ENCODE measurements around the gene MAPK6. TPM values are rescaled to one million over a fixed set of nuclear protein-coding genes. Genes with fewer than 3 reads are reported as not detected.

MAPK6 gene
- polyA plus RNA-seq (2012; ENCODE audit: insufficient read length, low read depth), result 47.4 TPM

DNA sequence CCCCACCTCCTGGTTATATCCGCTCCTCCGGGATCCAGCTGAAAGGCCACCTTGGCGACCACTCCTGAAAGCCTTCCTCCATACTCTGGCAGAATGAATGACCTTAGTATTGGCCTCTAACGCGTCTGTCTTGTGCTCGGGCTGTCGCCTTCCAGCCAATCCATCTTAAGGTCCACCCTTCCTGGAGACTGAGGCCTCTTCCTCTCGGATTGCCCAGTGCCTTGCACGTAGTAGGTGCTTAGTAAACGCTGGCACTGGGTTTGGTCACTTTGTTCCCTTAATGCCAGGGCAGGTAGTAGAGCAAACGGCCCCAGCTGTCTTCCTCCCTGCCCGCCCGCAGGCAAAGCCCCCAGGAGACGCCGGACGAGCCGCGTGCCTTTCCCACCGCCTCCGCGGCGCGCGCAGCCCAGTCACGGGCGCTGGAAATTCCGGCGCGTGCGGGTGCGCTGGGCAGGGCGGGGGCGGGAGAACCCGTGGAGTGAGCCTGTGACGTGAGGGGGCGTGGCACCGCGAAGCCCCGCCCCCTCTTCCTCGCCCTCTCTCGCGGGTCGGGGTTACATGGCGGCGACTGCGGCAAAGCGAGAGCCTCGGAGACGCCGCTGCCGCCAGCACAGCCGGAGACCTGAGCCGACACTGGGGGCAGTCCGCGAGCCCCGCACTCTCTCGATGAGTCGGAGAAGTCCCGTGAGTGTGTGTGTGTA is at the start of gene MAPK6:
Gene MAPK6 (plus strand): TSS at position 527 of the 701 bp plus-strand sequence. CDS start 27,242 bp downstream, outside the sequence.
- peak; percentile 89 for TF ChIP-seq FOXP2 (optimal IDR thresholded peaks at IDR 0.05; ENCODE audit: borderline replicate concordance, extremely low read depth, extremely low read length, insufficient read depth)
- peak; percentile 96 for TF ChIP-seq TAF1 (IDR thresholded peaks at IDR 0.05; ENCODE audit: borderline replicate concordance, insufficient read depth, low read length)
- peak; percentile 88 for TF ChIP-seq POLR2AphosphoS5 (IDR thresholded peaks at IDR 0.05; ENCODE audit: low read depth, low read length)
- TF ChIP-seq, protein P1, sequence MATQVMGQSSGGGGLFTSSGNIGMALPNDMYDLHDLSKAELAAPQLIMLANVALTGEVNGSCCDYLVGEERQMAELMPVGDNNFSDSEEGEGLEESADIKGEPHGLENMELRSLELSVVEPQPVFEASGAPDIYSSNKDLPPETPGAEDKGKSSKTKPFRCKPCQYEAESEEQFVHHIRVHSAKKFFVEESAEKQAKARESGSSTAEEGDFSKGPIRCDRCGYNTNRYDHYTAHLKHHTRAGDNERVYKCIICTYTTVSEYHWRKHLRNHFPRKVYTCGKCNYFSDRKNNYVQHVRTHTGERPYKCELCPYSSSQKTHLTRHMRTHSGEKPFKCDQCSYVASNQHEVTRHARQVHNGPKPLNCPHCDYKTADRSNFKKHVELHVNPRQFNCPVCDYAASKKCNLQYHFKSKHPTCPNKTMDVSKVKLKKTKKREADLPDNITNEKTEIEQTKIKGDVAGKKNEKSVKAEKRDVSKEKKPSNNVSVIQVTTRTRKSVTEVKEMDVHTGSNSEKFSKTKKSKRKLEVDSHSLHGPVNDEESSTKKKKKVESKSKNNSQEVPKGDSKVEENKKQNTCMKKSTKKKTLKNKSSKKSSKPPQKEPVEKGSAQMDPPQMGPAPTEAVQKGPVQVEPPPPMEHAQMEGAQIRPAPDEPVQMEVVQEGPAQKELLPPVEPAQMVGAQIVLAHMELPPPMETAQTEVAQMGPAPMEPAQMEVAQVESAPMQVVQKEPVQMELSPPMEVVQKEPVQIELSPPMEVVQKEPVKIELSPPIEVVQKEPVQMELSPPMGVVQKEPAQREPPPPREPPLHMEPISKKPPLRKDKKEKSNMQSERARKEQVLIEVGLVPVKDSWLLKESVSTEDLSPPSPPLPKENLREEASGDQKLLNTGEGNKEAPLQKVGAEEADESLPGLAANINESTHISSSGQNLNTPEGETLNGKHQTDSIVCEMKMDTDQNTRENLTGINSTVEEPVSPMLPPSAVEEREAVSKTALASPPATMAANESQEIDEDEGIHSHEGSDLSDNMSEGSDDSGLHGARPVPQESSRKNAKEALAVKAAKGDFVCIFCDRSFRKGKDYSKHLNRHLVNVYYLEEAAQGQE (IDR thresholded peaks at IDR 0.05; ENCODE audit: insufficient read depth in 1 of 2, low read depth in 2 of 2, low read length in 2 of 2), result peak in 1 of 2 experiments; percentile 69; a peak in 1 of 4 replicates
- no peak for TF ChIP-seq SIN3A (IDR thresholded peaks at IDR 0.05; ENCODE audit: borderline replicate concordance, insufficient read depth, low read length)

DNA sequence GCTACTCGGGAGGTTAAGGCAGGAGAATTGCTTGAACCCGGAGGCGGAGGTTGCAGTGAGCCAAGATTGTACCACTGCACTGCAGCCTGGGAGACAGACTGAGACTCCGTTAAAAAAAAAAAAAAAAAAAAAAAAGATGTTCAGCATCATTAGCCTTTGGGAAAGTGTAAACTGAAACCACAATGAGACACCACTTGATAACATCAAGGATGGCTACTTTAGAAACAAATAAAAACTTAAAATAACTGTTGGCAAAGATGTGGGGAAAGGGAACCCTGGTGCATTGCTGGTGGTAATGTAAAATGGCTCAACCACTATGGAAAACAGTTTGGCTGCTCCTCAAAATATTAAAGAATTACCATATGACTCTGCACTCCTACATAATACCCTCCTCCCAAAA is 49.3 kb upstream of the MAPK6 start:
- no peak for TF ChIP-seq TAF1 (IDR thresholded peaks at IDR 0.05; ENCODE audit: borderline replicate concordance, insufficient read depth, low read length)
- TF ChIP-seq, protein P1 (IDR thresholded peaks at IDR 0.05; ENCODE audit: insufficient read depth in 1 of 2, low read depth in 2 of 2, low read length in 2 of 2), result no peak
- no peak for TF ChIP-seq SIN3A (IDR thresholded peaks at IDR 0.05; ENCODE audit: borderline replicate concordance, insufficient read depth, low read length)
- TF ChIP-seq POLR2AphosphoS5 (IDR thresholded peaks at IDR 0.05; ENCODE audit: low read depth, low read length), result no peak
- TF ChIP-seq FOXP2 (optimal IDR thresholded peaks at IDR 0.05; ENCODE audit: borderline replicate concordance, extremely low read depth, extremely low read length, insufficient read depth), result no peak

DNA sequence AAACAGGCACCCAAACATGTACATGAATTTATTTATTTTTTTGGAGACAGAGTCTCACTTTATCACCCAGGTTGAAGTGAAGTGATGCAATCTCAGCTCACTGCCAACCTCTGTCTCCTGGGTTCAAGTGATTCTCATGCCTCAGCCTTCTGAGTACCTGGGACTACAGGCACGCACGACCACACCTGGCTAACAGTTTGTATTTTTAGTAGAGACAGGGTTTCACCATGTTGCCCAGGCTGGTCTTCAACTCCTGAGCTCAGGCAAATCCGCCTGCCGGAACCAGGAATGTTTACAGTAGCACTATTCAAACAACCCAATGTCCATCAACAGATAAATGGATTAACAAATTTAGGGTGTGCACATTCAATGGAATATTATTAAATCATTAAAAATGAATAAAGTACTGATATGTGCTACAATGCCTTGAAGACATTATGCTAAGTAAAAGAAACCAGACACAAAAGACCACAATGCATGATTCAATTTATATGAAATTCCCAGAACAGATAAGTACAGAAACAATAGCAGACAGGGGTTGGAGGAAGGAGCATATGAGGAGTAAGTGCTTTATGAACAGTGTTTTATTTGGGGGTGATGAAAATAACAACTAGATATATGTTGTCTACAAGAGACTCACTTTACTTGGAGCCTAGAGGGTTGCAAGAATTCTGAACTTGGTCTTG is 48.7 kb upstream of the MAPK6 start:
- TF ChIP-seq FOXP2 (optimal IDR thresholded peaks at IDR 0.05; ENCODE audit: borderline replicate concordance, extremely low read depth, extremely low read length, insufficient read depth), result no peak
- no peak for TF ChIP-seq POLR2AphosphoS5 (IDR thresholded peaks at IDR 0.05; ENCODE audit: low read depth, low read length)
- TF ChIP-seq TAF1 (IDR thresholded peaks at IDR 0.05; ENCODE audit: borderline replicate concordance, insufficient read depth, low read length), result no peak
- TF ChIP-seq, protein P1 (IDR thresholded peaks at IDR 0.05; ENCODE audit: insufficient read depth in 1 of 2, low read depth in 2 of 2, low read length in 2 of 2), result no peak
- TF ChIP-seq SIN3A (IDR thresholded peaks at IDR 0.05; ENCODE audit: borderline replicate concordance, insufficient read depth, low read length), result no peak

DNA sequence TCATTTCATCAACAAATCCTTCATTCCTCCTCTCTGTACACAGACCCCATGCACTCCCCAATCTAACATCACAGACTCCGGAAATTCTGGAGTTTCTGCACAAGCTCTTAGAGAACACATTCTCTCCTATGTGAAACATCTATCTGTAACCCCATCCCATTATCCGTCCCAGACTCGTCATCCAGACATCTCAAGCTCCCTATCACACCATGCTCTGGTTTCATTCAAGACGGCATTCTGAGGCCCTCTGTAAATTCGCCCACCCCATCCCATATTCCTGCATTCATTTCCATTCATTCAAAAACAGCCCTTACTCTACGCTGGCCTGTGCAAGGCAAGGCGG is 48.0 kb upstream of the MAPK6 start:
- TF ChIP-seq POLR2AphosphoS5 (IDR thresholded peaks at IDR 0.05; ENCODE audit: low read depth, low read length), result no peak
- no peak for TF ChIP-seq SIN3A (IDR thresholded peaks at IDR 0.05; ENCODE audit: borderline replicate concordance, insufficient read depth, low read length)
- TF ChIP-seq FOXP2 (optimal IDR thresholded peaks at IDR 0.05; ENCODE audit: borderline replicate concordance, extremely low read depth, extremely low read length, insufficient read depth), result no peak
- TF ChIP-seq, protein P1 (IDR thresholded peaks at IDR 0.05; ENCODE audit: insufficient read depth in 1 of 2, low read depth in 2 of 2, low read length in 2 of 2), result no peak
- no peak for TF ChIP-seq TAF1 (IDR thresholded peaks at IDR 0.05; ENCODE audit: borderline replicate concordance, insufficient read depth, low read length)

Data from PFSK-1 (cell line).